Stimulated activated CD8-positive, alpha-beta memory T cell treated with anti-CD3 and anti-CD28 coated beads, Interleukin-2, amount 100 ng/mL, for 1 hour (primary cell): ENCODE data around the gene CD248.
"Not testable (repeated sequence)": the region's sequence is repeated elsewhere in the genome, so short reads cannot be mapped to it uniquely, and the experiment has no call there.

Source experiments
- DNase-seq, 2 donors: peaks; one replicate each; pipeline ENCODE4 v3.0.0-alpha.2; 2020; ENCODE audit warnings: low read depth in 2 of 2

Gene CD248

DNA sequence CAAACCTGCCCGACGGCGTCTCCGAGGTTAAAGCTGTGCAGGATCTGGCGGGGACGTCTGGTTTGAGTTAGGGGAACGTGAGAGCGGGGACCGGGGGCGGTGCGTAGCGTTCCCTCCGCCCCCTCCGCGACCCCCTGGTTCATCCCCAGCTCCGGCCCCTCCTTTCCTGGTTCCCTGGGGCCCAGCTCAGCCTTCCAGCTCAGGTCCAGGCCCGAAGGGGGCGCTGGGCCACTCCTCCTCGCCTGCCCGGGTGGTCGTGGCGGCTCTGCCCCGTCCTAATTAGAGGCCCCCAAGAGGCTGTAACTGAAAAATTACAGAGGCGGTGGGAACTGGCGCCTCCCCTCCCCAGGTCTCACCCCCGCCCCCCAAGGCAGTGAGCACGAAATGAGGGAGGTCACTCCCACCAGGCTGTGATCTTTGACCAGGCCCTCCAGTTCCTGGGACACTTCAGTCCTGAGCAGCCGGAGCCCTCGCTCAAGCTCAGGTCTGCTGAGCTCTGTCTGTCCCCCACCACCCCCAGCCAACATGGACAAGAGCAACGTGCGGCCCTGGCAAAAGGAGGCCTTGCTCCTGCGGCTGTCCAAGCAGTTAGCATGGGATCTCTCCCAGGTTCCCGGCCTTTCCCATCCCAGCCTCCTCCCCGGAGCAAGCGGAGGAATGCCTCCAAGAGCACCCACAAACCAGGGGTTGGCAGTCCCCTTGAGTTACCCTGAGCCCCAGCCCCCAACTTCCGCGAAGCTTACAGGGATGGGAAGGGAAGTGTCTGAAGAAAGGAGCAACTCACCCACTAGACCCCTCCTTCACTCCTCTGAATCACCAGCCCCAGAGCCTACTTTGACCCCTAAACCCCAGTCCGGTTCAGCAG lies 3.3 kb downstream of the CD248 start:
- DNase-seq = no peak

DNA sequence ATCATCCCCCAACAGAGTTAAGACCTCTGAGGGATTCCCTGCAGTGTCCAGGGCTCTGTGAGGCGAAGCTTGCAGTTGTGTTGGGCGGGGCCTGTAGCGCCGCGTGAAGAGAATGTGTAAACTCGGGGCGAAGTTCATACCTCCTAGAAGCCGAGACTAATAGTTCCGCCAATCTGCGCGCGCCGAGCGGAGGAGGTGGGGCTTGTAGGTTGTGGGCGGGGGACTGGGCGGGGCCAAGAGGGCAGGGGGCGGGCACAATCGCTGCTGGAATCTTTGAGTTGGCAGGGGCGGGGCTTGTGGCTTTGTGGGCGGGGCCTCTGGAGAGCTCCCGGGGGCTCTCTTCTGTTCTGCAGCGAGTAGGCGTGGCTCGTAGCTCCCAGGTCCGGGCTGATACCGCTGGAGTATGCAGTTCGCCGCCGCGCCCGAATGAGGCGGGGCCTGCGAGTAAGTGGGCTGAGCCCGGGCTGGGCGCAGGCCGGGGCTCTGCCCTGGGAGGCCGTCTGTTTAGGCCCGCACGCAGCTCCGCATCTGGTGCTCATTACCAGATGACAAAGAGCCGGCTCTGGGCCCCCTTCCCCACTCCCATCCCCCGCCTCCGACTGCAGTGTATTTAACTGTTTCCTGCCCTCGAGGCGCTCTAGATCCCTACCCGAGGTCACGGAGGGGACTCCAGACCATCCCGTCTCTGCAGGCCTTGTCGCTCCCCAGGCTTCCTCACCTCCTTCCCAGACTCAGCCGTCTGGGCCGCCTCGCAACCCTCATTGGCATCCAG lies 4.1 kb downstream of the CD248 start:
- DNase-seq = peak; percentile 97 to 98

DNA sequence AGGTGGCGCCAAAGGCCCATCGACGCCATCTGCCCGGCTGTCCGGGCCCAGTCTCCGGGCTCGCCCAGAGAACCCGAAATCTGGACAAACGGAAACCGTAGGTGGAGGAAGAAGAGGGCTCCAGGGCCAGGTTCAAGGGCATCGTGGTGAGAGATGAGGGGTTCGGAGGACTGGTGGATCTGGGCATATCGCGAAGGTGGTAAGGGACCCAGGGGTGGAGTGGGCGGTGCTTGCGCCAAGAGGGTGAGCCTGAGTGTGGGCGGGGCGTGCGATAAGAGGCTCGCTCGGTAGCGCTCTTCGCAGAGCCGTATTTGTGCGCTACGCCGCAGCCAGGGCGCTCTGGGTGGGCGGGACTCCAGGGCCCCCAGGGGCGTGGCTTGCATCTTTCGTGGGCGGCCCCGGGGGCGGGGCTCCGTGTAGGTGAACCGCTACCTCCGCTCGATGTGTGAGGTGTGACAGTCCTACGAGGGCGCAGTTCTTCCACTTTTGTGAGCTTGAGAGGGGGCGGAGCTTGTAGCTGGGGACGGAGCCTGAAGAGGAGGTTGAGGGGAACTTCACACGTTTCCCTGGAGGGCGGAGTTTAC lies 4.8 kb downstream of the CD248 start:
- DNase-seq = peak; percentile 97 to 98

DNA sequence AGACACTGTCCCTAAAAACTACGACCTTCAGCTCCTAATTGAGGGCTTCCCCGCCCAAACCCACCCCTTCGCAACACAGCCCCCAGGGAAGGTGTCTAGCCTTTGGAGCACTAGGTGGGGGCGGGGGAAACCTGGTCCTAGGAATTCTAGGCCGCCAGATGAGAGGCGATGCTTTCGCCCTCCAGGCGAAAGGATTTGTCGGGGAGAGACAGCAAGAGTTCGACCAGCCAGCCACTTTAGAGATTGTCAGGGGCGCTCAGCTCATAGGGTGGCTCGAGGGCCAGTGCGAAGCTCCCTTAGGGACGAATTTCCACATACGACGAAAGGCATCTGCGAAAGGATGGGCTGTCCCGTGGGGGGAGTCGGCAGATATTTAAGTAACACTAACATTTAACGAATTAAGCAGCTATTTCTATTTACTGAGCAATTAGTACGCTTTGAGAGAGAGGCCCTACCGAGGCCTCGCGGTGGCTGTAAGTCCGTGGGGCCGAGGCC lies 5.3 kb downstream of the CD248 start:
- no peak for DNase-seq

DNA sequence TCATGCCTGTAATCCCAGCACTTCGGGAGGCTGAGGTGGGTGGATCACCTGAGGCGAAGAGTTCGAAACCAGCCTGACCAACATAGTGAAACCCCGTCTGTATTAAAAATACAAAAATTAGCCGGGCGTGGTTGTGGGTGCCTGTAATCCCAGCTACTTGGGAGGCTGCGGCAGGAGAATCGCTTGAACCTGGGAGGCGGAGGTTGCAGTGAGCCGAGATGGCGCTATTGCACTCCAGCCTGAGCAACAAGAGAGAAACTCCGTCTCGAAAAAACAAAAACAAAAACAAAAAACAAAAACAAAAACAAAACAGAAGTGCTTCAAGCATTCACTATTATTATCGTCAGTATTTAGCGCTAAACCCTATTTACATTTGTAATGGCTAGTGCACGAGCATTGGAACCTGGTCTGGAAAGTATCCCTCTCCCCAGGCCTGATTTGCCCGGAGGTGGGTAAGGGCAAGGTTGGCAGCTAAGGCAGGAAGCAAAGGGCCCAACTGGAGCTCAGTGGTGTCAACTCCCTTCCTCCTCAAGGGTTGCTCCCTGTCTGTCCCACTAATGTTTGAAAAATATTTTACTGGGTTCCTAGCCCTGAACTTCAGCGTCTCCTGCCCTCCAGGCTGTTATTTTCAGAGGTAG lies 5.9 kb downstream of the CD248 start:
- not testable (repeated sequence) for DNase-seq

DNA sequence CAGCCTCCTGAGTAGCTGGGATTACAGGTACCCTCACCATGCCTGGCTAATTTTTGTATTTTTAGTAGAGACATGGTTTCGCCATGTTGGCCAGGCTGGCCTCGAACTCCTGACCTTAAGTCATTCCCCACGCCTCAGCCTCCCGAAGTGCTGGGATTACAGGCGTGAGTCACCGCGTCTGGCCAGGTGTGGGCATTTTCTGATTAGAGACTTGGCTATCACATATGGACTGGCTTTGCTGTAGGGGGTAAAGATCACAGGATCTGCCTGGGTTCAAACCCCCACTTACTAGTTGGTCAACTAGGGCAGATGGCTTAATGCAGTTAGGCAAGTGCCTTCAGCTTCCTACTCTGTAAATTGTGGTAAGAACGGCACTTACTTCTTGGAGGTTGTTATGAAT lies 6.5 kb downstream of the CD248 start:
- DNase-seq = no peak

DNA sequence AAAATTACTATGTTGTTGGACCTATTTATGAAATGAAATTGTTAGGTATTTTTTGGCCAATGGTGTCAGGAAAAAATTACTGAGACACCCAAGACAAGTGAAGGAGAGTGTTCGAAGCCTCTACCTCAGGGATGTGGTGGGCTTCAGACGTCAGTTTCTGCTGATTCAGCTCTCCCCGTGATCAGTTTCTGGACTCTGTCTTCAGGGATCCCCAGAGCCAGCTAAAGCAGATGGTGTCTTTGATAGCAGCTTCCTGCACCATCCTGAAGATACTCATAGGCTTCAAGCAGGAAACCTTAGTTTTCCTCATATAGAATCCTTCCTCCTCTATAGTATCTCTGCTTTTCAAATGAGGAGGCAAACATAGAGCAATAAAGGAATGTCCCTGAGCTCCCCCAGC lies 7.4 kb downstream of the CD248 start:
- DNase-seq = no peak

DNA sequence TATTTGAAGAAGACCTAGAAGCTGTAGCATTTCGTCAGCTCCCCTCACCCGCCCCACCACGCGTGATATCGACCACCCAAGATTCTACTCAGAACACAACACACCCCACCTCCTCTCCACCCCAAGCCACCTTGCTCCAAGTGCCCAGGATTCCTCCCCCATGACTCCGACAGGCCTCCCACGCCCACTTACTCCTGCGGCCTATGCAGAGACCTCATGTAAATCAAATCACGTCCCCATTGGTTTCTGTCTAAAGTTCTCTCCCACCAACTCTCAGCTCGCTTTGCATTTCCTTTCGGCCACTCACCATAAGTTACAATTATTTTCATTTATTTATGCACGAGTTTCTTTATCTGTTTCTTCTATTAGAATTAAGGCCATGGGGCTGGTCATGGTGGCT lies 14.2 kb downstream of the CD248 start:
- no peak for DNase-seq

DNA sequence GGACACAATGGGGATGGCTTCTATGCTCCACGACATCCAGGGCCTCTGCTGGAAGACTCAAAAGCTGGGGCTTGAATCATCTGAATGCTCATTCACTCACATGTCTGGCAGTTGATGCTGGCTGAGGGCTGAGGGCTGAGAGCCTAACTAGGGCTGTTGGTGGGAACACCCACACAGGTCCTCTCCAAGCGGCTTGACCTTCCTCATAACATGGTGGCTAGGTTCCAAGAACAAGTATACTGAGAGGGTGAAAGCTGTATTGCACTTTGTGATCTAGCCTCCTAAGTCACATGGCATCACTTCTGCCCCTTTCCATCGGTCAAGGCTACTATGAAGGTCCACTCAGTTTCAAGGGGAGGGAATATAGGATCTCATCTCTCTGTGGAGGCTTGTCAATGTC lies 17.7 kb downstream of the CD248 start:
- DNase-seq = no peak

DNA sequence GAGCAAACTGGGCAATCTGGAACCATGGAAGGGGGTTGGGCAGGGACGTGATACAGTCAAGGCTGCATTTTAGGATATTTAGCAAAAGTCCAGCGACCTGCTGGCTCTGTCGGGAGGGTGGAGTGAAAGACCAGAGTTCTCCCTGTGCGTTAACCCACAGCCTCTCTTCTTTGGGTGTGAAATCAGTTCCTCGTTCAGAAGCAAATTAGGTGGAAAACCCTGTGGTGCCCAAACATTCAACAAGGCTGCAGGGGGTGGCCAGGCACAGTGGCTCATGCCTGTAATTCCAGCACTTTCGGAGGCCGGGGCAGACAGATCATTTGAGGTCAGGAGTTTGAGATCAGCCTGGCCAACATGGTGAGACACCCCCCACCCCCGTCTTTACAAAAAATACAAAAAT lies 19.2 kb downstream of the CD248 start:
- DNase-seq = no peak

DNA sequence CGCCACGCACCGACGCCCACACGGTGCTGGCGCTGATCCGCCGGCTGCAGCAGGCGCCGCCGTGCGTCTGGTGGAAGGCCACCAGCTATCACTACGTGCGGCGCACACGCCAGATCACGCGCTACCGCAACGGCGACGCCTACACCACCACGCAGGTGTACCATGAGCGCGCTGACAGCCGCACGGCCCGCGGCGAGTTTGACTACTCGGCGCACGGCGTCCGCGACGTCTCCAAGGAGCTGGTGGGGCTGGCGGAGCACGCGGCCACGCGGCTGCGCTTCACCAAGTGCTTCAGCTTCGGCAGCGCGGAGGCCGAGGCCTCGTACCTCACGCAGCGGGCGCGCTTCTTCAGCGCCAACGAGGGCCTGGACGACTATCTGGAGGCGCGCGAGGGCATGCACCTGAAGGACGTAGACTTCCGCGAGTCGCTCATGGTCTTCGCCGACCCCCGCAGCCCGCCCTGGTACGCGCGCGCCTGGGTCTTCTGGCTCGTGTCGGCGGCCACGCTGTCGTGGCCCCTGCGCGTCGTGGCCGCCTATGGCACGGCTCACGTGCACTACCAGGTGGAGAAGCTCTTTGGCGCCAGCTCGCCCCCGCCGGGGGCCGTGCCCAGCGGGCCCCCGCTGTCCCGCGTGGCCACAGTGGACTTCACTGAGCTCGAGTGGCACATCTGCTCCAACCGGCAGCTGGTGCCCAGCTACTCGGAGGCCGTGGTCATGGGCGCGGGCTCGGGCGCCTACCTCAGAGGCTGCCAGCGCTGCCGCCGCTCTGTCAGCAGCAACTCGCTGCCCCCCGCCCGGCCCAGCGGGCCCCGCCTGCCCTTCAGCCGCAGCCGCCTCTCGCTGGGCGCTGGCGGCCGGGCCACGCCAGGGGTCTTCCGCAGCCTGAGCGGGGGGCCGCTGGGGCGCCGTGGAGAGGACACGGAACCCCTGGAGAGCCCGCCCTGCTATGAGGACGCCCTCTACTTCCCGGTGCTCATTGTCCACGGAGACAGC lies 21.9 kb downstream of the CD248 start:
- no peak for DNase-seq

DNA sequence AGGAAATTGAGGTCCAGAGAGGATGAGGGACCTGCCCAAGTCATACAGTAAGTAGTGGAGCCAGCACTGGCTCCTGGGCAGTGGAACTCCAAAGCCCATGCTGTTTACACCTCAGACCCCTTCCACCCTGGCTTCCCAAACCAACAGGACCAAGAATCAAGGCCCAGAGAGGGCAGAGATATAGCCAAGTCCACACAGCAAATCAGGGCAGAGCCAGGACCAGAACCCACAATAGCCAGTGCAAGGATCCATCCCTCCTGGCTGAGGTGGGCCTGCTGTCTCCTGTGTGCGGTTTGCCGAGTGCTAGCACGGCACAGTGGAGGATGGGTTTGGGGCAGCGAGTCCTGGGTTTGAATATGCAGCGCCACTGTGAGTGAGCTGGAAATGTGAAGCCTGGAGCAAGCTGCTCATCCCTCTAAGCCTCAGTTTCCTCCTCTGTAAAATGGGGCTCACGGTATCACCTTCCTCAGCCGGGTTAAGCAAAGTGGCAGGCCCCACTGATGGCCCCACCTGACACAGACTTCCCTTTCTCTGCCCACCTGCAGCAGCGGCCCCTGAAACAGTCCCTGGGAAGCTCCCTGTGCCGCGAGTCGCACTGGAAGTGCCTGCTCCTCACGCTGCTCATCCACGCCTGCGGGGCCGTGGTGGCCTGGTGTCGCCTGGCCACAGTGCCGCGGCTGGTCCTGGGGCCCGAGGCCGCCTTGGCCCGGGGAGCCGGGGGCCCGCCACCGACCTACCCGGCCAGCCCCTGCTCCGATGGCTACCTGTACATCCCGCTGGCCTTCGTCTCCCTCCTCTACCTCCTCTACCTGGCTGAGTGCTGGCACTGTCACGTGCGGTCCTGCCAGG lies 22.8 kb downstream of the CD248 start:
- DNase-seq = no peak

DNA sequence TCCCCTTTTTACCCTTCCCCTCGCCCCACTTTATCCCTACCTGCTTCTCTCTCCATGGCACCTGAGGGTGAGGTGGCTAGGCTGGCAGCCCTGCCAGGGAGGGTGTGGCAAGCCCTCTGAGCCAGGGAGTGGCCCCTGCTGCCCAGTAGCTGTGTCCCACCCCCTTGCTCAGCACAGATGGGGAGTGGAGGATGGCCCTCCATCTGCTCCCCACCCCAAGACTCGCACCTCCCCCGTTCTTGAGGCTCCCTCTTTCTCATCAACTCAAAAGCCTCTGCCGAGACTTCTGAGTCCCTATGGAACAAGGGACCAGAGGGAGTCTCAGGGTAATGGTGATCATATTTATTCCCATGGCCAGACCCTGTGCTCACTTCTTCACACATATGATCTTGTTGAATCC lies 23.5 kb downstream of the CD248 start:
- no peak for DNase-seq

DNA sequence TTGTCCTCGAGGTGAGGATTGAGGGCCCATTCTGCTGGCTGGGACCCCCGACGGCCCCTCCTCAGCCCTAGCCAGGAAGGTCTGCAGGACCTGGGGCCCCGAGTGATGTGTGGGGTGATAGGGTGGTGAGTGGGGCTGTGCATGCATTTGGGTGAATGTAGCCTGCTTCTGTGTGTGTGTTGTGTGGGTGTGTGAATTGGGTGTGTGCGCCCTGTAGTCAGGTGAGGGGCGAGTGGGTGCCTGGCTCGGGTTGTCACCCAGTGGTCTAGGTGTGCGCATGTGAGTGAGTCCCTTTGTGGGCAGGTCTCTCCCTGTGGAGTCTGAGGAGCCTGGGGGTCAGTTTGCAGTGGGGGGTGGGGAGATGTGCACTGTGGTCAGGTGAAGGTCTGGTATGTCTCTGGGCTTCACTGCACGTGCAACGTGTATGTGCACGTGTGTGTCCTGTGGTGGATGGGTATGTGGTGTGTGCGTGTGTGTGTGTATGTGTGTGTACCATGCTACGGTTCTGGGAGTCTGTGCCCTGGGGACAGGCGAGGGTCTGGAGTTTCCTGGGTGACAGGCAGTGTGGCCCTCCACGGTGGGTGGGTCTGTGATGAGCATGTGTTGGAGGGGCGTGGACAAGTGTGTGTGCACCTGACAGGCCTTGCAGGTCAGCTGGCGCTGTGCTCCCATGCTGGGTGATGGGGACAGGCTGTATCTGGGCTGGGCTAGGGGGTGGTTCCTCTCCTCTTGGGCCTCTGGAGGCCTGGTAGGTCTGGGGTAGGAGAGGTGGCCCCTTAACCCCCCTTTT lies 24.1 kb downstream of the CD248 start:
- DNase-seq = no peak

DNA sequence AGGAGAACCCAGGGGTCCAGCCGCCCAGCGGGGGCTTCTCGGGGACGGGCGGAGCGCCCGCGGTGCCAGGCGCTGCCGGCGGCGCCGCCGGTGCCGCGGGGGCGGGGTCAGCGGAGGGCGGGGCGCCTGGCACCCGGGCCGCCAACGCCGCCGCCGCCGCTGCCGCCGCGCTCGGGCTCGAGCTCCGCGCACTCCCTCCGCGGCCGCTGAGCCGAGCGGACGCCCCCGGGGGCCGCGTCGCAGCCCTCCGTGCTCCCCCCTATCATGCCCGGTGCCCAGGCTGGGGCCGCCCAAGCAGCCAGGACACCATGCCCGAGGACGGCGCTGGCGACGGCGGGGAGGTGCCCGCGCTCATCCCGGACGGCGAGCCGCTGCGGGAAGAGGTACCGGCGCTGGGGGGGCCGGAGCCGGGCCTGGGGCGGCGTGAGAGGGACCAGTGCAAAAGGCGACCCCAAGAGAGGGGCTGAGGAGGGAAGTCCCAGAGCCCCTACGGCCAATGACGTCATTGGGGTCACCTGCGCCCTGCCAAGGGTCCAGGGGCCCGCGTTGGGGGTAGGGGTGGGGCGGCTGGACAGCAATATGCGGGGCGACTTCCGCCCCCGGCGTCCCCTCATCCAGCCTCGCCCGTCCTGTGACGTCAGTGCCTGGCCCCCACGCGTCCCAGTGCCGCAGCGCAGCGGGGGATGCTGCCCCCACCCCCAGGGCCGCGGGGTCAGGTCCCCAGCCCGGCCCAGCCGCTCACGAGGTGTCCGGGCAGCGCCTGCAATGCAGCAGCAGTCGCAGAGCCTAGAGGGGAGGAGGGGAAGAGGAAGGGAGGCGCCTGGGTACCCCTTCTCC lies 24.9 kb downstream of the CD248 start, which contains the start of gene TMEM151A:
TMEM151A (plus strand) TSS at position 189 of the 837 bp plus-strand sequence; CDS start at position 309, 120 bp downstream.
- no peak for DNase-seq

DNA sequence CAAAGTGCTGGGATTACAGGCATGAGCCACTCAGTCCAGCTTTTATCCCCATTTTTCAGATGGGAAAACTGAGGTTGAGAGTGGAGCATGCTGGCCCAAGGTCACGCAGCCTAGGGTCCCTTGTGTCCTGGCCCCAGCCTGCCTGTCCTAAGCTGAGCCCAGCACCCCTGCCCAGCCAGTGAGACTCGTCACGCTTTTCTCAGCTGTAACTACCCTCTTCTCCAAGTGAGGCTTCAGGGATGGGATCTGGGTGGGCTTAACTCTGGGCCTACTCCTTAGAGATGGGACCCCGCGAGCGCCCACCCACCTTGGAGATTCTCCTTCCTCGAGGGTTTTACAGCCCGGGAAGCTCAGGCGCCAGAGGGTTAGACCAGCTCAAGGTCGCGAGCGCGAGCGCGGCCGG lies 25.5 kb downstream of the CD248 start:
- DNase-seq = no peak

DNA sequence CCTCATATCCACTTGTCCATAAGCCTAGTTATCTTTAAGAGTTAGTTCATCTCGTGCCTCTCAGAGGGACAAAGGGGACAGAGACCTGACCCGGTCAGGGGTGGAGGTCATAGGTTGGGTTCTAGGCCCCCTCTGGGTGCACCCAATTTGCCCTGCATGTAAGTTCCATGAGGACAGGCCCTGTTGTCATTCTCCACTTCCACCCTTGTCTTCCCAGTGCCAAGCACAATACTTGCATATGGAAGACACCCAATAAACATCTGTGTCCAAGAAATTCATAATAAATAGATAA lies 26.6 kb downstream of the CD248 start:
- DNase-seq = no peak
